T-helper 1 cell (primary cell): Measurements from ENCODE around the gene ATP1B4.
"Not testable (repeated sequence)": the region's sequence is repeated elsewhere in the genome, so short reads cannot be mapped to it uniquely, and the experiment has no call there.

ENCODE experiments used
- DNase-seq, 5 donors: peaks; one replicate each; pipeline ENCODE4 v3.0.0-alpha.2; 2012 to 2020
- total RNA-seq, 4 donors: gene quantifications; one replicate each; lab custom pipeline; 2026; lab: John Stamatoyannopoulos, UW

The ATP1B4 gene
- 0 reads per million in 4 donors for total RNA-seq

DNA sequence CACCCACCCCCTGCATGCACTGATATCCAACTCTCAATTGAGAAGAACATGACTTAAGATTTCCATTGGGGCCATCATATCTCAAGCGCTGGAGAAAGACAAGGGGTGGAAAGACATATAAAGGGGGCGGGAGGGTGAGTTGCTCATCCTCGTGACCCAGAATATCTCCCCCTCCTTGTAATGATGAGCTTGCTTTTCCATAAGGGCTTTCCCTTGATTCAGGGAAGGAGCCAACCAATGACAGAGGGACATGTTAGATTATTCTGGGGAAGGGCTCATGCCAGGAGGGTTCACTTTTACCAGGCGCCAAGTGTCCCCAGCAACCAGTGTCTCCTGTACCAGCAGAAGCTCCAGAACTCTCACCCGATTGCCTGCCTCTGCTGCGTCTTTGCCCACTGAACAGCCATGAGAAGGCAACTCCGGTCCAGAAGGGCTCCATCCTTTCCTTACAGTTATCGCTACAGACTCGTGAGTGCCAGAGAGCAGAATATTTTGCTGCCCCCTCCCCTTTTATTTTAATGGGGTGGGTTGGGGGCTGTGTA, at the start of gene ATP1B4:
TSS of gene ATP1B4 (plus strand) at position 326 of the 542 bp plus-strand sequence. CDS start at position 406, 80 bp downstream.
- no peak for DNase-seq

DNA sequence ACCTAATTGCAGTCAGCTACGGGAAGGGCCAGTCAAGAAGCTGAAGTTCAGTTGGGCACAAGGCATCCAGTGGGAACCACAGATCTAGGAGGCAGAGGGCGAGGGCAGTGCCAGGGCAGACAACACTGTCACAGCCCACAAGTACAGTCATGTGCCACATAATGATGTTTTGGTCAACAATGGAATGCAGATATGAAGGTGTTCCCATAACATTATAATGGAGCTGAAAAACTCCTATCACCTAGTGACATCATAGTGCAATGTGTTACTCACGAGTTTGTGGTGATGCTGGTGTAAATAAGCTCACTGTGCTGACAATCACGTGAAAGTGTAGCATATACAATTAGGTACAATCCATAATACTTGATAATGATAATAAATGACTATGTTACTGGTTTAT, 46.1 kb upstream of the ATP1B4 start:
- no peak for DNase-seq

DNA sequence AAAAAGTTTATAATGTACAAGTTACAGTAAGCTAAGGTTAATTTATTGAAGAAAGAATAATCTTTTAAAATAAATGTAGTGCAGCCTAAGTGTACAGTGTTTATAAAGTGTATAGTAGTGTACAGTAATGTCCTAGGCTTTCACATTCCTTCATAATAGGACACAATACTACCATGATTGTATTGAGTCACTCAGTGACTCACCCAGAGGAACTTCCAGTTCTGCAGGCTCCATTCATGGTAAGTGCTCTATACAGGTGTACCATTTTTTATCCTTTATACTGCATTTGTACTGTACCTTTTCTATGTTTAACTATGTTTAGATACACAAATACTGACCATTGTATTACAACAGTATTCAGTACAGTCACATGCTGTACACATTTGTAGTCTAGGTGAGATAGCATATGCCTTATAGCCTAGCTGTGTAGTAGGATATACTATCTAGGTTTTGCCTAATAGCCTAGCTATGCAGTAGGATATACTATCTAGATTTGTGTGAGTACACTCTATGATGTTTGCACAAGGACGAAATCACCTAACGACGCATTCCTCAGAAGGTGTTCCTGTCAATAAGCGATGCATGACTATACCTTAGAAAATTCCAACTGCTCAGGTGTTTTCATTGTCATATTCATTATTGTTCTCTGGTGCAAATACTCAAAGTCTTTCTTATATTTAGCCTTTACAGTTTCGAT, 45.2 kb upstream of the ATP1B4 start:
- DNase-seq = no peak

DNA sequence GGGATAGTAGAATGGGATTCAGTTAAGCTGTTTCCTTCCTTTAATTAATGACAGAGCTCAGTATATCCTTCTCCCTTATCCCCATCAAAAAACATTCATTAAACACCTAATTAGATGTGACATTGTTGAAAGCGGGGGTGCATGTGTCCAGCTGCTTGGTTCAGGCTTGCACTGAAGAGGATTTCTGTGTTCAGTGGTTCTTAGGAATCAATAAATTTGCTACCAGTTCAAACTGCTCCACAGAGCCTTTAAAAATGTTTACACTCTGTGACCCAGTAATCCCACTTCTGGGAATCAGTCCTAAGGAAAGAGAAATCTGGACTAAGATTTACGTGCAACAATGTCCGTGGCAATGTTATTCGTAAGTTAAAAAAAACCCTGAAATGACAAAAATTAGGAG, 43.5 kb upstream of the ATP1B4 start:
- no peak for DNase-seq

DNA sequence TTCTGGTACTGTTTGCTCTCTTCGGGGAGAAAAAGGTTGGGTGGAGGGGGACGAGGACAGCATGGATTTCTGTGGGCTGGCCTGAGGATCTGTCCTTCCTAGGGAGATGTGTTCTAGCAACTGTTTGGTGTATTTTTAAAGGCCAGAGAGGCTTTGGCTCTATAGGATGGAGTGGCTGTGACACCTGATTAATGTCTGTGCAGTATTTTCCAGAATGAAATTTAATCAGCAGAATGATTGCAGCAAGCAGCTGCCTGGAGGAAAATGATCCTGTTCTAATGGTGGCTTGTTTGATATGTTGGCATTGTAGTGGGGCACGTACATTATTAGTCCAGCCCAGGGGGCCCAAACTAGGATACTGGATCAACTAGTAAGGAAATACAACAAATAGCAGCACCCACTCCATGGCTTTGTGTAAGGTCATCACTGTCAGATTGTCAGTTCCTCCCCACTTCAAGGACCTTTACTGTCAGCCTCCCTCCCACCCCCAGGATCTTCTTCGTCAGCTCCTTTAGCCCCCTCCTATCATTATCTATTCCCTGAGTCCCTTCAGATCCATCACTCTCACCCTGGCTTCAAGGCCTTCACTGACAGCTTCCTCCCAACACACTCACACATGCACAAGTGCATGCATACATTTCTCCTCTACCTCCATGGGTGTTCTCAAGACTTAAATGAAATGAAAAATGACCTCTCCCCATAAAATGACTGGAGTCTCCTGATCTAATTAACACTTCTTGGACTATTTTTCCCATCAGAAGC, 40.2 kb upstream of the ATP1B4 start:
- no peak for DNase-seq

DNA sequence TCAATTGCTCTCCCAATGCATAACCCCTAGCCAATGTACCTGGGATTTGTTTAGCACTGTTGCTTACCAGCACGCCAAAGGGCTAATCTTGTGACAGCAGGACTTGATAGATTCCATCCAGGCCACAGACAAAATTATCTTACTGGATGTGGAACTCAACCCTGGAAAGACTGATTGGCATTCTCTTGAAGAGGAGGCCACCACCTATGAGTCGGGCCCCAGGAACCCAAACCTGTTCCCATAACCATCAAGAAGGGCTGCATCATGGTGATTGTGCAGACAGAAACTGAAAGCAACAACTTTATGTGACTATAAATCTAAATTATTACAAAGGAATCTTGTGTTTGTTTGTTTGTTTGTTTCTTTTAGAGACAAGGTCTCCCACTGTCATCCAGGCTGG, 30.8 kb upstream of the ATP1B4 start:
- no peak for DNase-seq

DNA sequence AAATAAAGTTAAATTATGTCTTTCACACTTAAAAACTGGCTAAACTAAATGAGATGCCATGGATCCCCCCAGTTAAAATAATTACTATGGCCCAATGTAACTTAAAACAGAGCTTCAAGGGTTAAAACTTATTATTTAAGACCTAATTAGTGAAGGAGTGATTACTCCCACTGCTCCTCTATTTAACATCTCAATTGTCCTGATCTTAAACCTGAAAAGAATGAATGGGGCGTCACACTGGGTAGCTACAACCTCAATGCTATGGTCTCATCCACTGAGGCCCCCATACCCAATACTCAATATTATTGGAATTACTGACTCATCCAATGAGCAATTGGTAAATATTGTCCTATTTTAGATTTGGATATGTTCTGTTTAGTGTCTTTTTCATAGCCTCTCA, 29.5 kb upstream of the ATP1B4 start:
- no peak for DNase-seq

DNA sequence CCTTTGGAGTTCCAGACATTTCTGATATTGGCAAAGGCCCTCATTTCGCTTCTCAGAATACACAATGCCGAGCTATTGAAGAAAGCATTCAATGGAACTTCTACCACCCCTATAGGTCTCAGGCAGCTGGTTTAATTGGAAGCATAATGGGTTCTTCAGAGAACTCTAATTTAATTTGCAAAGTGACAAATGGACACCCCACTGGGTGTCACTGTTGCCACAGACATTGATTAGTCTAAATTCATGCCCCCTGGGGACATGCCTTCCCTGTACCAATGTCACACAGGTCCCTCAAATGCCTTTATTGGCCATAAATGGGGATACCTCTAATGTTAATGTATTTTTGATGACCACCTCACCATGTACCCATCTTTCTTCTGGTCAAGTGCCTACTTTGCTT, 27.7 kb upstream of the ATP1B4 start:
- DNase-seq = no peak

DNA sequence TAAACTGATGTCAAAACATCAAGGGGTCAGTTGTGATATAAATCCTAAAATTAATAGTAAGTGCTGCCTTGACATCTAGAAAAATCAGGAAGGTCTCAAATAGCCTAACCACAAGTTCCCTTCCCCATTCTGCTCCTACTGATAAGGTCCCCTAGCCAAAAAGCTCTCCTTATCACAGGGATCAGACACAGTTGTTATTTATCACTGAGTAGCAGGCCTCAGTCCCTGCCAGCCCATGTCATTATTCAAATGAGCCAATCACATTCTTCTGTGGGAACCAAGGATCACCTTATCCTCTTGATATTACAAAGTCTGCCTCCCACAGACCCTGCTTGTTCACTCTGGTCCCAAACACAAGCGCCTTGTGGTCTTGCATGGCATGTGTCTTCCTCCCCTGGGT, 27.3 kb upstream of the ATP1B4 start:
- DNase-seq = no peak

DNA sequence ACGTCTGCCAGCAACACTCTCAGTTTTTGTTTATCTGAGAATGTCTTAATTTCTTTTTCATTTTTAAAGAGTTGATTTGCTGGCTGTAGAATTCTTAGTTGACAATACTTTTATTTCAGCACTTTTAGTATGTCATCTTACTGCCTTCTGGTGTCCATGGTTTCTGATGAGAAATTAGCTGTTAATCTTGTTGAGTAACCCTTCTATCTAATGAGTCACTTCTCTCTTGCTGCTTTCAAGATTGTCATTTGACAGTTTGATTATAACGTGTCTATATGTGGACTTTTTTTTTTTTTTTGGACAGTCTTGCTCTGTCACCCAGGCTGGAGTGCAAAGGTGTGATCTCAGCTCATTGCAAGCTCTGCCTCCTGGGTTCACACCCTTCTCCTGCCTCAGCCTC, 26.6 kb upstream of the ATP1B4 start:
- DNase-seq = no peak

DNA sequence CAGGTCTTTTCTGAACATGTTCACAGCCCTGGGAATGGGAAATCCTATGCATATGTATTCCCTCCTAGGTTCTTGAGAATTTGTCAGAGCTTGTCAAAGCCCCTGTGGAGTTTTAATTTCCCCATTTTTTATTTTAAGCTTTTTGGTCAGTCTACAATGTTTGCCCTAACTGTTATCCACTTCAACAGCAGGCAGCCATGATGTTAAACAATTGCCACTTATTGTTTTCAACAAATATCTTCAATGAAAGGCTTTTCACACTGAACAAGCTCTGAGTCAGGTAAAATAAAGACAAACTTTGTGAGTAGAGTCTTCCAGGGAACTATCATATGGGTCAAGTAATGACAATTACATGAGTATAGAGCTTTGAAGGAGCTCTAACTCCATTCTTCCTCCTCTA, 25.0 kb upstream of the ATP1B4 start:
- no peak for DNase-seq

DNA sequence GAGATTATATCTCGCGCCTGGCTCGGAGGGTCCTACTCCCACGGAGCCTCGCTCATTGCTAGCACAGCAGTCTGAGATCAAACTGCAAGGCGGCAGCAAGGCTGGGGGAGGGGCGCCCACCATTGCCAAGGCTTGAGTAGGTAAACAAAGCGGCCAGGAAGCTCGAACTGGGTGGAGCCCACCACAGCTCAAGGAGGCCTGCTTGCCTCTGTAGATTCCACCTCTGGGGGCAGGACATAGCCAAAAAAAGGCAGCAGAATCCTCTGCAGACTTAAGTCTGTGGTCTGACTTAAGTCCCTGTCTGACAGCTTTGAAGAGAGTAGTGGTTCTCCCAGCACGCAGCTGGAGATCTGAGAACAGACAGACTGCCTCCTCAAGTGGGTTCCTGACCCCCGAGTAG, 17.3 kb upstream of the ATP1B4 start:
- DNase-seq = not testable (repeated sequence)

DNA sequence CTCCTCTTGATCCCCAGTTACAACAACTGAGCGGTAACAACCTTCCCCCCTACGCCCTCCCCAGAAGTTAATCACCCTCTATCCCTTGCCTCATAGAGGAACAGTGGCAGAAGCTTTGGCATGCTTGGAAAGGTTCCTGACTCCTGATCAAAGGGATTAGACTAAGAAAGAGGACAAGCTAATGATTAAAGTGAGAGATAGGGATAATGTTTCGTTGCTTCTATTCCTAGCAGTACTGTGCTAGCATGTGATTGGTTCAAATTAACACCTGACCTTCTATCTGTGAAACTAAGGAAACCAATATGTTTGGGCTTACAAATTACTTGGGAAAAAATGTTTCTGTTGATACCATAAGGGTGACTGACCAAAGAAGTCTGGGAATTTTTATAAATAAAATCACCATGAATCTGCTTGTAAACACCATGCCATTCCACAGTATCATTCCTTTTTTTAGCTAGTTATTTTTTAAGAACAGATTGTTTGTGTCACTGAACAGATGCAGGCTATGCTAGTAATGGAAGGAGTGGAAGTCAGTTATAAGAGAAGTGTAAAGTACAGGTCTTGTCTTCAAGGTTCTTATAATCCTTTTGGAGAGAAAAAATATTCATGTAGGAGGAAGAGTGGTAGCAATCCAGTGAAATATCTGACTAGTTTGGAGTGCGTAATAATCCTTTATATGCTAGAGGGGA, 11.3 kb upstream of the ATP1B4 start:
- no peak for DNase-seq

DNA sequence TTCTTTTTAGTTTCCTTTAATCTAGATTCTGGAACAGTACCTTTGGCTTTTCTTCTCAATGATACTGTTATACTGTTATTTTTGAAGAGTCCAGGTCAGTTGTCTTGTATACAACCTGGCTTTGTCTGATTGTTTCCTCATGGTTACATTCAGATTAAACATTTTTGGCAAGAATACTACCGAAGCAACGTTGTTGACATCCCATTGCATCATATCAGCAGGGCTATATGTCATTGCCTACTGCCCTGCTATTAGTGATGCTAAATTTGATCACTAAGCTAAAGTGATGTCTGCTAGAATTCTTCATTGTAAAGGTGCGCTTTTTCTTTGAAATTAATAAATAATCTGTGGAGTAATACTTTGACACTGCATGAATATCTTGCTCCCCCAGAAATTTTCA, 5.8 kb upstream of the ATP1B4 start:
- no peak for DNase-seq

DNA sequence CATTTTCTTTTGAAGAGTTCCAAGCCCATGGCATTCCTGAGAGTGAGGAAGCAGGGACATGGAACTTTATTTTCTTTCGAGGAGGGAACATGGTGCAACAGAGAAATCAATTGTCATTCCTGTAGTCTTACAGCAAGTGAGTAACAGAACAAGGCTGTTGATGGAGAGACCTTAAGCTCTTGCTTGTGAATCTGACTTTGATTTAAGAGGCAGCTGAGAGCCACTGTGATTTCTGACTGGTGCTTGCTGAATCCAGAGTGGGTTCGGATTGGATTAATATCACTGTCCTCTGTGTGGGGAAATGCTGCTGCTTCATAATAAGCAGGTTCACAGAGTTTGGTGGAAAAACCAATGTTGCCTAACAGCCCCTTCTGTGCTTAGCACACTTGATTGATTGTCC, 4.7 kb upstream of the ATP1B4 start:
- no peak for DNase-seq

DNA sequence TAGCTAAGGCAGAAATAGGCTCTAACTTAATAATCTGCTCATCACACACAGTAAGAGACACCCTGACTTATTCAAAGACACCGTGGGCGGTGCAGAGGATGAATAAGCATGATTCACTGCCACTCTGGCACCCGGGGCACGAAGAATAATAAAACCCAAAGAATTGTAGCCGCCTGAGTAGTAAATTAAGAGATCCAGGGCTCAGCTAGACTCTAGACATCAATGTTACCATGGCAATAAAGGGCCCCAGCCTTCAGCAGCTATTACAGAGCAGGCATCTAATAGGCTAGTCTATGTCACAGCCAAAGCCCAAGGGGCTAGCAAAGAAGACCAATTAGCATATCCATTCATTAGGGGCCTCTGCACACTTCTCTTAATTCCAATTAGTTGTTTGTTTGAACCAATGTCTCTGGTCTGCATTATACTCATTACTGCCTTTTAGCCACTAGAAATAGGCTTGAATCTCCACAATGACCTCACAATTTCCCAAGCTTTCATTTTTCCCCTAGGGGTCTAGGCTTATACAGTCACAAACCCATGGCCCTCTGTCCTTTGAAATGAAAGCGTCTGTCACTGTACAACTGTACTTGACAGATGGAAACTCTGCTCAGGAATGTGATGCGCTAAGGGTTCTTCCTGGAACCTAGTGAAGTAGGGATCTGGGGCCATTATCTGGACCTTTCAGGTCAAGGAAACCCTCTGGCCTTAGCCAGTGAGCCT, 3.0 kb upstream of the ATP1B4 start:
- no peak for DNase-seq

DNA sequence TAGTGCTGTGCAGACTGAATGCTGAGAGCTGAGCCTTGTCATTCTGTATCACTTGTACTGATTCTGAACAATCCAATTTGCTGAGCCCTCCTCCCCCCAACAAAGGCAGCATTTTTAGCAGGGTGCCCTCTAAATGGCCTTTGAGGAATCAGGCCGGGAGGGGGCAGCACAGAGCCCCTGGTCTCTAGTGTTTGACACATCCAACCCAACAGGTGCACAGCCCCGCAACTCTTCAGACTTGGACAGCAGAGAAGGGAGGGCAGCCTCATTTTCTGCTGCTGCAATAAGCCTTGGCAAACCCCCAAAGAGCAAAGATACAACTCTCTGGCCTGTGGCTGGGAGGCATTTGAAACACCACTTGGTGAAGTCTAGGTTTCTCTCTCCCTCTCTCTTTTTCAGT, 3.4 kb downstream of the ATP1B4 start:
- peak; percentile 12 to 46 (median 15) for DNase-seq

DNA sequence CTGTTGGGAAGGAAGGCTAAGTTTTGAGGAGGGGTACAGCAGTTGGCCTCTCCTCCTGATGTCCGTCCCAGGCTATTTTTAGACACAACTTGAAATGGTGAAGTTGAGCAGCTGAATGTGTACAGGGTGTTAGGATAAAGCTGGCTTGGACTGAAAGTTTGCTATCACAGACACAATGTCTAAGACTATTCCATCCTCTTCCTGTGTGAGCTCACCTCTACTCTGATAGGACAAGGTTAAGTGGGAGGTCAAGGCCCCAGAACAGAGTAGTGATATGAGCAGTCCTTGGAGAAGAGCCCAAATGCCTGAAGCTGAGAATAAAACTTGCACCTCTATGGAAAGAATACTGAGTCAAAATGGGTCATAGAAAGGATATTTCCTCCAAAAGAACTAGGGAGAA, 4.1 kb downstream of the ATP1B4 start:
- DNase-seq = no peak

DNA sequence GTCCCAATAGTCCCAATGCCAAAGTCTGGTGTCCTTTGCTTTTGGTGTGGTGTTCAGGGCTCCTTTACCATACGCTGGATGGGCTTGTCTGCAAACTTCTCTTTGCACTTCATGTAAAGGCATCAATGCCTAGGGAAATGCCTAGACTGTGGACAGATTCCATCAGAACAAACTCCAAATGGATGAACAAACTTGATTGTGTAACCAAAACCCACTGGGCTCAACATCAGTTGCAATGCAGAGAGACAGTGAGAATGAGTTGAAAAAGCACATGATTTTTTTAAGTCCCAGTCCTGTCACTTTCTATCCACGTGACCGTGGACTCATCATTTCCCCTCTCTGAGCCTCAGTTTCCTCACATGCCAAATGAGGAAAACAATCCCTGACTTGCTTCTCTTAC, 4.9 kb downstream of the ATP1B4 start:
- DNase-seq = no peak

DNA sequence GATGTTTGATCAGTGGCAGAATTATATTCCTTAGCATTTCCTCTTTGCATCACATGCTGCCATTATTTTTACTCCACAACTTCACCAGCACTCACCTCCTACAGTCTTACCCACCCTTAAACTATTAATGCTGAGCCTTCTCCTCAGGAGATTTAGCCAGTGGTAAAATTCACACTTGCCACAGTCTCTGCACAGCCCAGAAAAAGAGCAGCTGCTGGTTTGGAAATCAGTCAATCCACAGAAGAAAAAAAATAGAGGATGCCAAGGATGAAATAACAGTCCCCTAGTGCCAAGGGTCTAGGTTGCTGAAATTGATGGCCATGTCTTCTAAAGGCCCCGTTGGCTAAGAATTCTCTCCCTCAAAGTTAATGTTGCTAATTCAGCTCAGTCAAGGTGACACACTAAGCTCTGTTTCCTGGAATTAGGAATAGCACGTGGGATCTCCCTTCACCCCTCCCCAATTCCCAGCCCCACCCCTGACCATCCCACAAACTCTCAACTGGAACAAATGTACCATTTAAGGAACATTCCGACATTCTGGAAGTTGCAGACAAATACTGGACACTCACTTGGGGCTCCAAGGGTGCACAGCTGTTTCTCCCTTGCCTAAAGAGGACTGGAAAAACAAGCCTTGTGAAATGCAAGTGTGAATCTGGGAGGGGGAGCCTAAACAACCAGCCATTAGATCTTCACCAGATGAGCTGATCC, 5.7 kb downstream of the ATP1B4 start:
- DNase-seq = no peak

DNA sequence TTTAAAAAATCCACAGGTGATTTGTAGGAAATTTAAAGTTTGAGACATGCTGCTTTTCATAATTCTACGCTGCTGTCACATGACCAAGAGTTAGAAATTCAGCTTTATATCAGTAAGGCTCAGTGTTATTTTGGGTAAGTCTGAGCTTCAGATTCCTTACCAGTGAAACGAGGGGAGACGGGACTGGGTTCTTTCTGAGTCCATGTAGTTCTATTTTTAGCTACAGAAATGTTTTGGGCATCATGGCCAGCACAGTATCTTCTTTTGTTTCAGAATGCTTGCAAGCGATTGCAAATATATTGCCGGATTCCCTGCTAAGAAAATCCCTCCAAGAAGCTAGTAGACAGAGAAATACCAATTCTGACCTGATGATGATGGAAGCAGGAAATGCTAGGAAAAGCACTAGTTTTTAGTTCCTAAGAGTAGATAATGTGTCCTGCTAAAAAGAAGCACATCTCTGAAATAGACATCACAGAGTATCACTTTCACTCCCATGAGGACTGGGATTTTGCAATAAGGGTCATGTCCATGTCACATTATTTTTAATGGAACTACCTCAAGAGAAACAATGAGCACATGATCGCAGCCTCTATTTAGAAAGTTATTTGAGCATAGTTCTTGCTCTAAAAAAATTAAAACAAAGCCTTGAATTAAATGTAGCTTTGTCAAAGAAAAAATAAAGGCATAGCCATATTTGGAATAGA, 10.9 kb downstream of the ATP1B4 start:
- DNase-seq = no peak

DNA sequence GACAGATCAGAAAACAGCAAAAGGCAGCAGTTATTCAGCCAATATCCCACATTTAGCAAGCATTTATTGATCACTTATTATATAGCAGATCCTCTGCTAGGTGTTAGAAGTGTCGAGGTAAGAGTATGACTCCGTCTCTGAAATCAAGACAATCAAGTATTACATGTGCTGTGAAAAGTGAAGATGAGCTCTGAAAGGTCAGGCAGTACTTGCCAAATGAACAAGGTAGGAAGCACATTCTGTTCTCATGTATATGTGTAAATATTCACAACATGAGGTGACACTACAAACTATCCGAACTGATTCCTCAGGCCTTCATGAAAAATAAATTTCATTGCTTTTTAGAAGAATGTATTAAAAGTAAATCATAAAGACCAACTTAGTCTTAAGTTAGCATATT, 15.3 kb downstream of the ATP1B4 start:
- DNase-seq = no peak
